ENCODE measurements around the gene WDR17.

- TF ChIP-seq CTCF (conservative IDR thresholded peaks at IDR 0.05 in 1 of 2, IDR thresholded peaks at IDR 0.05 in 1 of 2; ENCODE audit: low read depth in 1 of 2, low read length in 2 of 2) (no peak), EZH2 (IDR thresholded peaks at IDR 0.05; ENCODE audit: low read length, missing control alignments) (no peak)
Observed at GRCh38 chr4:176090115-176090514, 24.5 kb downstream of the WDR17 start.
